HG03432 (cell line): ENCODE results near the gene BMPR2.
"Not testable (repeated sequence)": the region's sequence is repeated elsewhere in the genome, so short reads cannot be mapped to it uniquely, and the experiment has no call there.

Source experiments
- ATAC-seq: cut with Tn5 transposase; IDR thresholded peaks from one replicate; pipeline ENCODE4 v1.9.1; 2021; ENCODE audit warnings: mild to moderate bottlenecking, moderate library complexity; ENCODE audit not compliant: unreplicated experiment

The BMPR2 gene

GRCh38 chr2:202375609-202376408 lies at the start of gene BMPR2:
BMPR2 (plus strand) TSS chr2:202376327; CDS start chr2:202377475, 1,148 bp downstream.
- ATAC-seq = peak; percentile 76

- no peak for ATAC-seq
Measured at GRCh38 chr2:202327858-202328257, 48.3 kb upstream of the BMPR2 start.

GRCh38 chr2:202335791-202336467 lies 40.2 kb upstream of the BMPR2 start:
- no peak for ATAC-seq

GRCh38 chr2:202337151-202337550 lies 39.0 kb upstream of the BMPR2 start:
- ATAC-seq = no peak

GRCh38 chr2:202337706-202338346 lies 38.3 kb upstream of the BMPR2 start:
- ATAC-seq = no peak

- ATAC-seq = no peak
Measured at GRCh38 chr2:202339071-202339870, 36.9 kb upstream of the BMPR2 start.

GRCh38 chr2:202344178-202344577 lies 31.9 kb upstream of the BMPR2 start:
- no peak for ATAC-seq

- no peak for ATAC-seq
Measured at GRCh38 chr2:202346180-202346579, 29.9 kb upstream of the BMPR2 start.

- ATAC-seq = no peak
Measured at GRCh38 chr2:202353430-202353829, 22.7 kb upstream of the BMPR2 start.

- ATAC-seq = no peak
Measured at GRCh38 chr2:202355993-202356505, 20.1 kb upstream of the BMPR2 start.

GRCh38 chr2:202358924-202359323 lies 17.2 kb upstream of the BMPR2 start:
- ATAC-seq = not testable (repeated sequence)

- ATAC-seq = no peak
Measured at GRCh38 chr2:202360646-202361045, 15.5 kb upstream of the BMPR2 start.

- no peak for ATAC-seq
Measured at GRCh38 chr2:202361108-202361507, 15.0 kb upstream of the BMPR2 start.

GRCh38 chr2:202373490-202373889 lies 2.6 kb upstream of the BMPR2 start:
- ATAC-seq = no peak

- ATAC-seq = not testable (repeated sequence)
Measured at GRCh38 chr2:202374383-202374782, 1.7 kb upstream of the BMPR2 start.

- ATAC-seq = no peak
Measured at GRCh38 chr2:202375033-202375608, 1.0 kb upstream of the BMPR2 start.

- ATAC-seq = peak; percentile 22
Measured at GRCh38 chr2:202376460-202377206, 506 bp downstream of the BMPR2 start.

GRCh38 chr2:202377207-202377761 lies 1.2 kb downstream of the BMPR2 start:
- no peak for ATAC-seq

GRCh38 chr2:202378001-202378400 lies 1.9 kb downstream of the BMPR2 start:
- no peak for ATAC-seq
